Right lobe of liver (tissue), 4 donors: Measurements from ENCODE around the gene PM20D1.

Source experiments
- CTCF ChIP-seq, 4 donors: fragments of 200-600 bp in 3 of 4; fragments of 450-650 bp in 1 of 4; IDR thresholded peaks; one replicate each; pipeline versions ENCODE4 v1.5.1 to v1.8.0; 2016 to 2022; ENCODE audit warnings: antibody characterized with exemption in 4 of 4, mild to moderate bottlenecking in 2 of 4
- POLR2A ChIP-seq: fragments of 450-650 bp; IDR thresholded peaks from one replicate; pipeline ENCODE4 v1.6.1; 2017; ENCODE audit warnings: antibody characterized with exemption, mild to moderate bottlenecking
- donor health status: DM: no; HTN: no; CAD: no.
- donor health status: DM: no; HTN: no; CAD: no.
- donor health status: DM: no; HTN: yes; CAD: no.

- no peak for TF ChIP-seq POLR2A
- no peak for TF ChIP-seq CTCF (IDR thresholded peaks at IDR 0.05)
Measured at GRCh38 chr1:205837382-205837970, 12.5 kb downstream of the PM20D1 start.
